Natural killer cell (primary cell): ENCODE measurements around the gene ITGAL. TPM values are rescaled to one million over a fixed set of nuclear protein-coding genes. Genes with fewer than 3 reads are reported as not detected.

Experiments
- ATAC-seq, 3 donors: fragments of 150-1000 bp in 2 of 3; fragments of 200-7000 bp in 1 of 3; cut with Tn5 transposase; 1 replicate in 1 of 3; 2 replicates in 2 of 3; pipeline ENCODE4 v1.10.0; 2021; ENCODE audit warnings: mild to moderate bottlenecking in 2 of 3, moderate library complexity in 2 of 3
- DNase-seq, 2 donors: peaks; one replicate each; pipeline versions ENCODE4 v3.0.0 to v3.0.0-alpha.2; 2013 to 2021; ENCODE audit warnings: mixed read lengths in 1 of 2
- H3K27ac ChIP-seq: one replicate; pipeline ENCODE4 v1.5.1; 2013; ENCODE audit warnings: mild to moderate bottlenecking, low read length
- H3K27me3 ChIP-seq: one replicate; pipeline ENCODE4 v1.6.1; 2013; ENCODE audit warnings: low read length; ENCODE audit not compliant: control insufficient read depth, insufficient read depth
- H3K36me3 ChIP-seq: one replicate; pipeline ENCODE4 v1.6.1; 2013; ENCODE audit warnings: low read length; ENCODE audit not compliant: control insufficient read depth, insufficient read depth
- H3K4me1 ChIP-seq: one replicate; pipeline ENCODE4 v1.6.1; 2013; ENCODE audit warnings: low read length; ENCODE audit not compliant: control insufficient read depth, insufficient read depth
- H3K4me3 ChIP-seq: one replicate; pipeline ENCODE4 v1.5.1; 2013; ENCODE audit warnings: low read length
- H3K9me3 ChIP-seq: one replicate; pipeline ENCODE4 v1.6.1; 2013; ENCODE audit warnings: low read length; ENCODE audit not compliant: control insufficient read depth, insufficient read depth
- H3K27ac Mint-ChIP-seq, 2 donors: one replicate each; pipeline ENCODE4 v1.8.0; 2022; ENCODE audit warnings: mild to moderate bottlenecking in 2 of 2, mixed read lengths in 2 of 2, moderate library complexity in 1 of 2
- H3K27me3 Mint-ChIP-seq, 2 donors: one replicate each; pipeline ENCODE4 v1.8.0; 2022; ENCODE audit warnings: low read depth in 2 of 2, mixed read lengths in 2 of 2
- H3K36me3 Mint-ChIP-seq: one replicate; pipeline ENCODE4 v1.8.0; 2022; ENCODE audit warnings: mixed read lengths
- H3K4me1 Mint-ChIP-seq, 2 donors: one replicate each; pipeline ENCODE4 v1.8.0; 2022; ENCODE audit warnings: mixed read lengths in 2 of 2
- H3K4me3 Mint-ChIP-seq: one replicate; pipeline ENCODE4 v1.8.0; 2022; ENCODE audit warnings: mild to moderate bottlenecking, moderate library complexity, mixed read lengths
- H3K9me3 Mint-ChIP-seq, 2 donors: one replicate each; pipeline ENCODE4 v1.8.0; 2022; ENCODE audit warnings: mixed read lengths in 2 of 2
- WGBS: methylation state at CpG from one replicate; pipeline ENCODE4 v1.1.7; 2013; ENCODE audit warnings: missing lambda C conversion rate; ENCODE audit not compliant: insufficient coverage; 5-methylcytosine and 5-hydroxymethylcytosine counted together
- intact Hi-C: fragments of 100-400 bp; cut with micrococcal nuclease; formaldehyde crosslinking; loops from one replicate; pipeline ENCODE4 v1.14.2; 2022
- total RNA-seq, 4 donors: library from RNA; stranded (reverse); fragments of 120-200 nt in 1 of 4; gene quantifications; one replicate each; pipeline versions ENCODE4 v1.2.3 to v1.2.4, GENCODE V29; 2013 to 2022
- TF ChIP-seq, protein P1 (sequence below): fragments of 200-600 bp; IDR thresholded peaks from one replicate; pipeline ENCODE4 v1.8.0; 2022; ENCODE audit warnings: antibody characterized with exemption

Gene ITGAL
- total RNA-seq, 3 donors from 2014 or later (not counting 1 experiment from before 2014, with no cell fraction given): 1,131 to 1,260 (median 1,176) TPM

- Mint-ChIP-seq H3K27ac (no peak overlapping the region), H3K9me3 (no peaks in the 10 kb centered on the region), H3K4me3 (no peak overlapping the region), H3K36me3 (no peaks in the 10 kb centered on the region), H3K4me1 (peaks cover 0 to 5% of the 10 kb centered on the region in 2 donors), H3K27me3 (no peaks in the 10 kb centered on the region)
- TF ChIP-seq, protein P1, sequence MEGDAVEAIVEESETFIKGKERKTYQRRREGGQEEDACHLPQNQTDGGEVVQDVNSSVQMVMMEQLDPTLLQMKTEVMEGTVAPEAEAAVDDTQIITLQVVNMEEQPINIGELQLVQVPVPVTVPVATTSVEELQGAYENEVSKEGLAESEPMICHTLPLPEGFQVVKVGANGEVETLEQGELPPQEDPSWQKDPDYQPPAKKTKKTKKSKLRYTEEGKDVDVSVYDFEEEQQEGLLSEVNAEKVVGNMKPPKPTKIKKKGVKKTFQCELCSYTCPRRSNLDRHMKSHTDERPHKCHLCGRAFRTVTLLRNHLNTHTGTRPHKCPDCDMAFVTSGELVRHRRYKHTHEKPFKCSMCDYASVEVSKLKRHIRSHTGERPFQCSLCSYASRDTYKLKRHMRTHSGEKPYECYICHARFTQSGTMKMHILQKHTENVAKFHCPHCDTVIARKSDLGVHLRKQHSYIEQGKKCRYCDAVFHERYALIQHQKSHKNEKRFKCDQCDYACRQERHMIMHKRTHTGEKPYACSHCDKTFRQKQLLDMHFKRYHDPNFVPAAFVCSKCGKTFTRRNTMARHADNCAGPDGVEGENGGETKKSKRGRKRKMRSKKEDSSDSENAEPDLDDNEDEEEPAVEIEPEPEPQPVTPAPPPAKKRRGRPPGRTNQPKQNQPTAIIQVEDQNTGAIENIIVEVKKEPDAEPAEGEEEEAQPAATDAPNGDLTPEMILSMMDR: no peak
- DNase-seq: no peak
- ATAC-seq: no peak
- Histone ChIP-seq H3K27me3 (no peaks in the 10 kb centered on the region), H3K36me3 (no peaks in the 10 kb centered on the region), H3K4me1 (peaks cover 4% of the 10 kb centered on the region), H3K9me3 (no peaks in the 10 kb centered on the region), H3K27ac (no peak overlapping the region), H3K4me3 (no peak overlapping the region)
- intact Hi-C loops: no loop called here
- 92% methylated on average over 5 of the region's 5 CpGs for WGBS
Measured at GRCh38 chr16:30543067-30543466, 70.5 kb downstream of the ITGAL start.

GRCh38 chr16:30546115-30546514 lies 73.6 kb downstream of the ITGAL start:
- H3K27ac ChIP-seq: no peak overlapping the region
- Mint-ChIP-seq H3K36me3 (no peaks in the 10 kb centered on the region), H3K4me1 (peaks cover 0 to 7% of the 10 kb centered on the region in 2 donors), H3K9me3 (no peaks in the 10 kb centered on the region), H3K27ac (no peak overlapping the region), H3K4me3 (no peak overlapping the region), H3K27me3 (no peaks in the 10 kb centered on the region)
- intact Hi-C loops: no loop called here
- no peak overlapping the region for H3K4me3 ChIP-seq
- H3K27me3 ChIP-seq: no peaks in the 10 kb centered on the region
- 81% methylated on average over 8 of the region's 8 CpGs for WGBS
- peaks cover 5% of the 10 kb centered on the region for H3K4me1 ChIP-seq
- ATAC-seq: no peak
- no peak for DNase-seq
- H3K9me3 ChIP-seq: no peaks in the 10 kb centered on the region
- TF ChIP-seq, protein P1: no peak
- no peaks in the 10 kb centered on the region for H3K36me3 ChIP-seq

- H3K27ac ChIP-seq: no peak overlapping the region
- Mint-ChIP-seq H3K27ac (peak overlapping the region in 1 of 2 donors; percentile 55), H3K4me1 (peaks cover 13 to 25% of the 10 kb centered on the region in 2 donors), H3K4me3 (no peak overlapping the region), H3K27me3 (no peaks in the 10 kb centered on the region), H3K36me3 (no peaks in the 10 kb centered on the region), H3K9me3 (no peaks in the 10 kb centered on the region)
- ATAC-seq (no peak), DNase-seq (no peak)
- TF ChIP-seq, protein P1: no peak
- 87% methylated on average over 8 of the region's 8 CpGs for whole genome bisulfite sequencing
- H3K4me1 ChIP-seq: peaks cover 30% of the 10 kb centered on the region
- no peaks in the 10 kb centered on the region for H3K9me3 ChIP-seq
- H3K4me3 ChIP-seq: no peak overlapping the region
- no peaks in the 10 kb centered on the region for H3K27me3 ChIP-seq
- intact Hi-C loops: no loop called here
- H3K36me3 ChIP-seq: peaks cover 4% of the 10 kb centered on the region
Measured at GRCh38 chr16:30548416-30549253, 76.1 kb downstream of the ITGAL start.
